Measurements from ENCODE around the gene ROM1.

DNA sequence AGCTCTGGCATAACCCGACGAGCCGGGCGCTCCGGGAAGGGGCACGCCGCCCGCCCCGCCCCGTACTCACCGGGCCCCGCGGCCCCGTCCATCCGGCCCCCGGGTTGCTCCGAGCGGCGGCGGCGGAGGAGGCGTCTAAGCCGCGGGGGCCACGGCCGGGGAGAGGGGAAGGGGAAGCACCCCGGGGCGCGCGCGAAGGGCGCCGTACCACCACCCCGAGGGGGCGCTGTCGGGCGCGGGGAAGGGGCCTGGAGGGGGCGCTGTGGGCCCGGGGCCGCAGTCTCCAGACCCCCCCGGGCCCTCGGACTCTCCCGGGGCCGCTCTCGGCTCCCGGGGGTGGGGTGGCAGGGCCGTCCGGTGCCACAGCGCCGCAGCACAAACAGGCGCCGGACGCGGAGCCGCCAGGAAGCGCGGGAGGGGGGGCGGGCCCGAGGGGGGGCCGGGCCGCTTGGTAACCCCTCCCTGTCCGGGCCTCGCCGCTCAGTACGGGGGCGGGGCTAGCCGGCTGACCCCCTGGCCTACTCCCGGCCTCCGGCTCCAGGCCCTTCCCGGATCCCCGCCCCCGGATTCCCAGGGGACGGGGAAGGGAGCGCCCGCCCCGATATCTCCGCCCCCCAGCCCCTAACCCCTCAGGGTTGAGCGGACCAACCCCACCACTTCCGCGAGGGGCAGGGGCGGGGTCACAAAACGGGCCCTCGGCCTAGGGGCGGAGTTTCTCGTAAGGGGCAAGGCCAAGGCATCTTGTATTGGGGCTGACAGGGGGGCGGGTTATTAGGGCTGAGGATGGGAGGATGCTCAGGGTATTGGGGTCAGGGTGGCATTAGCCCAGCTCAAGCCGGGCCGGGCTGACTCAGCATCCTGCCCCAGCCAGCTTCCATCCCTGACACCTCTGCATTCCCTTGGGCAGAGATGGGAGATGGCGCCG lies at the start of gene ROM1, which contains the start of gene EML3:
- TF ChIP-seq POLR2A (IDR thresholded peaks at IDR 0.05; ENCODE audit: low read depth) (no peak), EP300 (IDR thresholded peaks at IDR 0.05) (no peak)
- TF ChIP-seq, protein P1, sequence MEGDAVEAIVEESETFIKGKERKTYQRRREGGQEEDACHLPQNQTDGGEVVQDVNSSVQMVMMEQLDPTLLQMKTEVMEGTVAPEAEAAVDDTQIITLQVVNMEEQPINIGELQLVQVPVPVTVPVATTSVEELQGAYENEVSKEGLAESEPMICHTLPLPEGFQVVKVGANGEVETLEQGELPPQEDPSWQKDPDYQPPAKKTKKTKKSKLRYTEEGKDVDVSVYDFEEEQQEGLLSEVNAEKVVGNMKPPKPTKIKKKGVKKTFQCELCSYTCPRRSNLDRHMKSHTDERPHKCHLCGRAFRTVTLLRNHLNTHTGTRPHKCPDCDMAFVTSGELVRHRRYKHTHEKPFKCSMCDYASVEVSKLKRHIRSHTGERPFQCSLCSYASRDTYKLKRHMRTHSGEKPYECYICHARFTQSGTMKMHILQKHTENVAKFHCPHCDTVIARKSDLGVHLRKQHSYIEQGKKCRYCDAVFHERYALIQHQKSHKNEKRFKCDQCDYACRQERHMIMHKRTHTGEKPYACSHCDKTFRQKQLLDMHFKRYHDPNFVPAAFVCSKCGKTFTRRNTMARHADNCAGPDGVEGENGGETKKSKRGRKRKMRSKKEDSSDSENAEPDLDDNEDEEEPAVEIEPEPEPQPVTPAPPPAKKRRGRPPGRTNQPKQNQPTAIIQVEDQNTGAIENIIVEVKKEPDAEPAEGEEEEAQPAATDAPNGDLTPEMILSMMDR (IDR thresholded peaks at IDR 0.05): peak; percentile 92 to 96 (median 92)

All from esophagus muscularis mucosa (tissue), 4 donors.